ENCODE measurements around the gene NCAPD3. TPM values are rescaled to one million over a fixed set of nuclear protein-coding genes. Genes with fewer than 3 reads are reported as not detected.

Gene NCAPD3
- total RNA-seq, 1 donor from 2014 or later = 4.2 TPM

DNA sequence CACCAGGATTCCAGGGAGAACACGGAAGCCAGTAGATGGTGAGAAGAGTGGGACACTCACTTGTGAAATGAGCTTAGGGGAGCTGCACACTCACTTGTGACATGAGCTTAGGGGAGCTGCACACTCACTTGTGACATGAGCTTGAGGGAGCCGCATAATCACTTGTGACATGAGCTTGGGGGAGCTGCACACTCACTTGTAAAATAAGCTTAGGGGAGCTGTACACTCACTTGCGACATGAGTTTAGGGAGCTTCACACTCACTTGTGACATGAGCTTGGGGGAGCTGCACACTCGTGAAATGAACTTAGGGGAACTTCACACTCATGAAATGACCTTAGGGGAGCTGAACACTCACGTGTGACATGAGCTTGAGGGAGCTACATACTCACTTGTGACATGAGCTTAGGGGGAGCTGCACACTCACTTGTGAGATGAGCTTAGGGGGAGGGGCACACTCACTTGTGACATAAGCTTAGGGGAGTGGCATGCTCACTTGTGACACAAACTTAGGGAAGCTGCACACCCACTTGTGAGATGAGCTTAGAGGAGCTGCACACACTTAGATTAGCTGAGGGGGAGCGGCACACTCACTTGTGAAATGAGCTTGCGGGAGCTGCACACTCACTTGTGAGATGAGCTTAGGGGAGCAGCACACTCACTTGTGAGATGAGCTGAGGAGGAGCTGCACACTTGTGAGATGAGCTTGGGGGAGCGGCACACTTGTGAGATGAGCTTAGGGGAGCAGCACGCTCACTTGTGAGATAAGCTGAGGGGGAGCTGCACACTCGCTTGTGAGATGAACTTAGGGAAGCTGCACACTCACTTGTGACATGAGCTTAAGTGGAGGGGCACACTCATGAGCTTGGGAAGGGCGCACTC is 59.0 kb downstream of the NCAPD3 start:
- FAIRE-seq (peak; percentile 72), DNase-seq (ENCODE audit: low read depth) (no peak)
- Histone ChIP-seq H3K36me3 (ENCODE audit: control insufficient read depth, insufficient read depth, low read length) (peaks cover 10% of the 10 kb centered on the region), H3K4me3 (ENCODE audit: low read depth, low read length) (no peak overlapping the region), H3K27me3 (ENCODE audit: control insufficient read depth, insufficient read depth, low read length) (no peaks in the 10 kb centered on the region)
- TF ChIP-seq, protein P1, sequence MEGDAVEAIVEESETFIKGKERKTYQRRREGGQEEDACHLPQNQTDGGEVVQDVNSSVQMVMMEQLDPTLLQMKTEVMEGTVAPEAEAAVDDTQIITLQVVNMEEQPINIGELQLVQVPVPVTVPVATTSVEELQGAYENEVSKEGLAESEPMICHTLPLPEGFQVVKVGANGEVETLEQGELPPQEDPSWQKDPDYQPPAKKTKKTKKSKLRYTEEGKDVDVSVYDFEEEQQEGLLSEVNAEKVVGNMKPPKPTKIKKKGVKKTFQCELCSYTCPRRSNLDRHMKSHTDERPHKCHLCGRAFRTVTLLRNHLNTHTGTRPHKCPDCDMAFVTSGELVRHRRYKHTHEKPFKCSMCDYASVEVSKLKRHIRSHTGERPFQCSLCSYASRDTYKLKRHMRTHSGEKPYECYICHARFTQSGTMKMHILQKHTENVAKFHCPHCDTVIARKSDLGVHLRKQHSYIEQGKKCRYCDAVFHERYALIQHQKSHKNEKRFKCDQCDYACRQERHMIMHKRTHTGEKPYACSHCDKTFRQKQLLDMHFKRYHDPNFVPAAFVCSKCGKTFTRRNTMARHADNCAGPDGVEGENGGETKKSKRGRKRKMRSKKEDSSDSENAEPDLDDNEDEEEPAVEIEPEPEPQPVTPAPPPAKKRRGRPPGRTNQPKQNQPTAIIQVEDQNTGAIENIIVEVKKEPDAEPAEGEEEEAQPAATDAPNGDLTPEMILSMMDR (IDR thresholded peaks at IDR 0.05; ENCODE audit: insufficient read depth, low read length, severe bottlenecking) = no peak

DNA sequence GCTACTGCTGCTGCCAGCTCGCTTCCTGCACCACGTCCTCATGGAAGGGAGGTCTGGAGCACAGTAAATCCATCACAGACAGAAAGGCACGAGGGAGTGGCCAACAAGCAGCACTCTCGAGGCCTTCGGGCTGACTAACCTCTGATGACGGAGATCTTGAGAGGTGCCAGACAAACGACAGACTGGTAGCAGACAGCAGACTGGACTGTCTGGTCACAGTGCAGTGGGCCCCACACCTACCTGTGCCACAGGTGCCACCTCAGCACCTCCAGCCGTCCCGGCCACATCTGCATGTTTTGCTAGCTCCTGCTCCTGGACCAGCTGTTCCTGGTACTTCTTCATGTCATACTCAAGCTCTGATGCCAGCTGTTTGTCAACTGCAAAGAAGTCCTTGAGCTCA is 64.1 kb downstream of the NCAPD3 start:
- no peak for DNase-seq (ENCODE audit: low read depth)
- H3K27me3 ChIP-seq (ENCODE audit: control insufficient read depth, insufficient read depth, low read length) = no peaks in the 10 kb centered on the region
- peaks cover 4% of the 10 kb centered on the region for H3K36me3 ChIP-seq (ENCODE audit: control insufficient read depth, insufficient read depth, low read length)
- no peak overlapping the region for H3K4me3 ChIP-seq (ENCODE audit: low read depth, low read length)
- TF ChIP-seq, protein P1 (IDR thresholded peaks at IDR 0.05; ENCODE audit: insufficient read depth, low read length, severe bottlenecking) = no peak
- peak; percentile 85 for FAIRE-seq

DNA sequence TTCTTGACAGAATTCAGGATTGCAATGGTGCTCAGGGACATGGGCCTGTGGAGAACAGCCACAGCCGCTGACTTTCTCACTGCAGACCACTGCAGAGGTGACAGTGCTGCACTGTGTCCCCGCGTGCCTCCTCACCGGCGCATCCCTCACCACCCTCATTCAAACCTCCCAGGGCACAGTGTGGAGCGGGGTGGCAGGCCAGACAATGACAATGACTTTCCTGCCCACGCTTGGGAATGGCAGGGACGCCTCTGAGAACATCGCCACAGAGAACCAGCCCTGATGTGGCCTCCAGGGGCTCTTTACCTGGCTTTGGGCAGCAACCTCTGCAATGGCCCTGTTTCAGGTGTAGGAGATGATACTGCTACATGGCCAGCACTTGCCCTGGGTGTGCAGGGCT is 65.7 kb downstream of the NCAPD3 start:
- H3K36me3 ChIP-seq (ENCODE audit: control insufficient read depth, insufficient read depth, low read length) = peaks cover 4% of the 10 kb centered on the region
- FAIRE-seq (no peak), DNase-seq (ENCODE audit: low read depth) (no peak)
- H3K4me3 ChIP-seq (ENCODE audit: low read depth, low read length) = no peak overlapping the region
- TF ChIP-seq, protein P1 (IDR thresholded peaks at IDR 0.05; ENCODE audit: insufficient read depth, low read length, severe bottlenecking) = no peak
- no peaks in the 10 kb centered on the region for H3K27me3 ChIP-seq (ENCODE audit: control insufficient read depth, insufficient read depth, low read length)

DNA sequence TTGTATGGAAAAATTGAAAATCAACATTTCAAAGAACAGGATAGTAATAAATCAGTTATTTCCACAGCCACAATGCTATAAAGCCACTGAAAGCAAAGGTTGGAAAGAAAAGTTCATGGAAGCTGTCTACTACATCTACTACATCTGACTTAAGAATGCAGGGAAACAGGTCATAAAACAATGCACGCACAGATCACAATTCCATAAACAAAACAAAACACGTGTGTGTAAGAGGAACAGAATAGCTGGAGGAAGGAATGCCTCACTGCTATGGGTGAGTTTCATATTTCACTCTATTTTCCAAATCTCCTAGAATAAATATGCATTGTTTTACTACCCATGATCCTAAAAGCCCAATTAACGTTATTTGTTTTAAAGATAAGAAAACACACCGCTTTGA is 66.3 kb downstream of the NCAPD3 start:
- no peak for FAIRE-seq
- TF ChIP-seq, protein P1 (IDR thresholded peaks at IDR 0.05; ENCODE audit: insufficient read depth, low read length, severe bottlenecking) = no peak
- Histone ChIP-seq H3K4me3 (ENCODE audit: low read depth, low read length) (no peak overlapping the region), H3K36me3 (ENCODE audit: control insufficient read depth, insufficient read depth, low read length) (peaks cover 4% of the 10 kb centered on the region), H3K27me3 (ENCODE audit: control insufficient read depth, insufficient read depth, low read length) (no peaks in the 10 kb centered on the region)
- no peak for DNase-seq (ENCODE audit: low read depth)

DNA sequence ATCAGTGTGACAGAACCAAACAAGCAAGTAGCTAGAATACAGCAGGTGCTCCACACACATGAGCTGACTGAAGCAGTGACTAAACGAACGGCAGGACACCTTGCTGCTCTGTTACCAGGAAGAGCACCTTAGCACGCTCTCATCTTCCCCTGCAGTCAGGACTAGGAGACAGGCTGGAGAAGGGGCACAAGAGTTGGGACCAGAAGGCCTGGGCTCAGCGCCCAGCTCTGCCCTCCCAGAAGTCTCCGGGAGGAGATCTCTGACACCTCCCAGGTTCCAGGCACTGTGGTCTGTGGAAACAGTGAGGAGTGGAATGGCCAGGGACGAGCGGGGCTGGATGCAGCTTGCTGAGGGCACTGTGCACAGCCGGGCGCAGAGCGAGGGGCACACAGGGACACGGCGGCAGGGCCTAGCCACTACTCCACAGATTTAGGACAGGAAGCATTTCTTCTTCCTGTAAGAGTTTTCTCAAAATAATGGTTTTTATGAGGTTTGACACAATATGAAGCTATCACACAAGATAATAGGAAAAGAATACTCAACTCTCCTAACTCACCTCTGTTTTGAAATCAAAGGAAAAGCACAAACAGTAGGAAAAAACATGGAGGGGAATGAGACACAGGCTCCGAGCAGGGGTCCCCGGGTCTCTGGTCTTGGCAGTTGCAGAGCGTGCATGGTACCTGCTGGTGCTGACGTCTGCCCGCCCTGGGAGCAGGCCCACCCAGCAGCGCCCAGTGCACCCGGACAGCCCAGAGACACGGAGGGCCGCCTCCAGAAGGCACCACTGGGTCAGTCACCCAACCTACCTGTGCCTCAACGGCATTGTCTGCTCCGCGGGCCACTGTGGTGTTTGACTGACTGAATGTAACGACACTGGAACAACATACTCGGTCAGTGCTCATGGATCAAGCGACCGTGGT is 67.6 kb downstream of the NCAPD3 start:
- no peak overlapping the region for H3K4me3 ChIP-seq (ENCODE audit: low read depth, low read length)
- no peak for DNase-seq (ENCODE audit: low read depth)
- no peaks in the 10 kb centered on the region for H3K27me3 ChIP-seq (ENCODE audit: control insufficient read depth, insufficient read depth, low read length)
- no peak for FAIRE-seq
- peaks cover 4% of the 10 kb centered on the region for H3K36me3 ChIP-seq (ENCODE audit: control insufficient read depth, insufficient read depth, low read length)
- TF ChIP-seq, protein P1 (IDR thresholded peaks at IDR 0.05; ENCODE audit: insufficient read depth, low read length, severe bottlenecking) = no peak

Measured in bronchial epithelial cell (primary cell).